Stomach (tissue), 9 donors: ENCODE data around the gene MCC. TPM values are rescaled to one million over a fixed set of nuclear protein-coding genes. Genes with fewer than 3 reads are reported as not detected.

Experiments
- DNase-seq, 2 donors: peaks; one replicate each; pipeline versions ENCODE4 v3.0.0 to v3.0.0-alpha.2; 2013 to 2019
- H3K27ac ChIP-seq, 5 donors: fragments of 200-600 bp in 4 of 5; sonication (generic) in 4 of 5; one replicate each; pipeline ENCODE4 v1.5.1; 2013 to 2019; ENCODE audit warnings: mild to moderate bottlenecking in 1 of 5, moderate library complexity in 1 of 5
- H3K27me3 ChIP-seq, 3 donors: fragments of 200-600 bp; sonication (generic); one replicate each; pipeline ENCODE4 v1.5.1; 2017 to 2019; ENCODE audit warnings: mixed run types in 1 of 3
- H3K36me3 ChIP-seq, 4 donors: fragments of 200-600 bp; sonication (generic); 1 replicate in 3 of 4; 2 replicates in 1 of 4; pipeline ENCODE4 v1.5.1; 2016 to 2019
- H3K4me1 ChIP-seq, 4 donors: fragments of 200-600 bp; sonication (generic); one replicate each; pipeline ENCODE4 v1.5.1; 2016 to 2019
- H3K4me3 ChIP-seq, 4 donors: fragments of 200-600 bp; sonication (generic) in 3 of 4; one replicate each; pipeline ENCODE4 v1.5.1; 2016 to 2019; ENCODE audit warnings: mild to moderate bottlenecking in 1 of 4
- H3K9me3 ChIP-seq, 4 donors: fragments of 200-600 bp; sonication (generic); one replicate each; pipeline ENCODE4 v1.5.1; 2016 to 2019
- EP300 ChIP-seq: sonication (generic); formaldehyde crosslinking; IDR thresholded peaks from one replicate; pipeline ENCODE4 v1.6.1; 2017; ENCODE audit warnings: antibody characterized with exemption
- POLR2A ChIP-seq, 4 donors: fragments of 450-650 bp; IDR thresholded peaks; one replicate each; pipeline ENCODE4 v1.6.1; 2016; ENCODE audit warnings: antibody characterized with exemption in 4 of 4, control low read depth in 2 of 4, mild to moderate bottlenecking in 1 of 4, moderate library complexity in 1 of 4
- POLR2AphosphoS5 ChIP-seq, 3 donors: sonication (generic); formaldehyde crosslinking; IDR thresholded peaks; one replicate each; pipeline ENCODE4 v1.6.1; 2016; ENCODE audit warnings: antibody characterized with exemption in 3 of 3
- WGBS, 5 donors: extraction: QIAGEN DNeasy Blood & Tissue Kit in 3 of 5; methylation state at CpG; one replicate each; pipeline versions ENCODE4 v1.1.5 to v1.1.7; 2013 to 2018; 5-methylcytosine and 5-hydroxymethylcytosine counted together
- intact Hi-C: fragments of 100-400 bp; cut with DNase I; formaldehyde crosslinking; loops from one replicate; pipeline ENCODE4 v1.15.1; 2023; ENCODE audit warnings: low total_unique reads
- polyA plus RNA-seq, 3 donors: library from polyadenylated mRNA; stranded (reverse); fragments of 200-250 nt; gene quantifications; one replicate each; pipeline ENCODE4 v1.2.3, GENCODE V29; 2013
- total RNA-seq, 5 donors: library from RNA; depleted of rRNA; stranded (reverse); fragments of >200 nt; gene quantifications; one replicate each; pipeline versions ENCODE4 v1.1.0 to v1.2.3, GENCODE V29; 2014 to 2016
- TF ChIP-seq, protein P1 (sequence below), 7 experiments: fragments of 450-650 bp in 4 of 7; fragments of 200-600 bp in 3 of 7; sonication (generic) in 3 of 7; IDR thresholded peaks; one replicate each; pipeline ENCODE4 v1.5.1; 2016 to 2019; ENCODE audit warnings: antibody characterized with exemption in 7 of 7, control low read depth in 2 of 7, mild to moderate bottlenecking in 1 of 7
- donor health status: healthy with polysubstance abuse.
- donor health status: Bipolar disorder and iron deficiency.
- donor health status: healthy.

The MCC gene
- total and polyA plus RNA-seq, 8 donors: 3.8 to 35.1 (median 8.9) TPM

DNA sequence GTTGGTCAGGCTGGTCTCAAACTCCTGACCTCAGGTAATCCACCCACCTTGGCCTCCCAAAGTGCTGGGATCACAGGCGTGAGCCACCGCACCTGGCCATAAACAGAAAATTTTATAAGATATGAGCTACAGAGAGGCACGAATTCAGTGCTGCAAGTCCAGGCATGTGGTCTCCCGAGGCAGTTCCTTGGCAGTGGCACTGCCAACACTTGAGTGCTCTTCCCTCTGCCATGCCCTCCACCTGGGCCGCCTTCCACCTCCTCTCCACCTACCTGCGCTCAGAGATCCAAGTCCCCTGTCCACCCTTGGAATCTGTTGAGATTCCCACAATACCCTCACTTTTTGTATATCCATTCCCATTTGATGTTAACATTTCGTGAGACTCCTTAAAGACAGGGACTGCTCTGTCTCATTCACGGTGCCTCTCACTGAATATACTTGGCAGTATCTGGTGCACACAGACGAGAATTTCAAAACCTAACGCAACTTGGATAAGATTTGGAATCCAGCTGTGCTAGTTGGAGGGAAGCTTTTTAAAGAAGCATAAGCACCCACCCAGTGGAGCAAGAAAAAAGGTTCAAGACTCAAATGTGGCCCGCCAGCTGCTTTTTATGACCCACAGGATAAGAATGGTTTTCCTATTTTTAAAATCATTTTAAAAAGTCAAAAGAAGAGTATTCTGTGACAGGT is 443.3 kb downstream of the MCC start:
- H3K4me1 ChIP-seq: peaks cover 0 to 14% (median 6%) of the 10 kb centered on the region in 4 donors
- no peak overlapping the region for H3K27ac ChIP-seq
- H3K27me3 ChIP-seq: no peaks in the 10 kb centered on the region
- H3K9me3 ChIP-seq: no peaks in the 10 kb centered on the region
- no peak for DNase-seq
- WGBS, 5 donors: 85 to 92% (median 89%) methylated on average over 11 of the region's 11 CpGs
- no peak for TF ChIP-seq EP300
- TF ChIP-seq, protein P1, sequence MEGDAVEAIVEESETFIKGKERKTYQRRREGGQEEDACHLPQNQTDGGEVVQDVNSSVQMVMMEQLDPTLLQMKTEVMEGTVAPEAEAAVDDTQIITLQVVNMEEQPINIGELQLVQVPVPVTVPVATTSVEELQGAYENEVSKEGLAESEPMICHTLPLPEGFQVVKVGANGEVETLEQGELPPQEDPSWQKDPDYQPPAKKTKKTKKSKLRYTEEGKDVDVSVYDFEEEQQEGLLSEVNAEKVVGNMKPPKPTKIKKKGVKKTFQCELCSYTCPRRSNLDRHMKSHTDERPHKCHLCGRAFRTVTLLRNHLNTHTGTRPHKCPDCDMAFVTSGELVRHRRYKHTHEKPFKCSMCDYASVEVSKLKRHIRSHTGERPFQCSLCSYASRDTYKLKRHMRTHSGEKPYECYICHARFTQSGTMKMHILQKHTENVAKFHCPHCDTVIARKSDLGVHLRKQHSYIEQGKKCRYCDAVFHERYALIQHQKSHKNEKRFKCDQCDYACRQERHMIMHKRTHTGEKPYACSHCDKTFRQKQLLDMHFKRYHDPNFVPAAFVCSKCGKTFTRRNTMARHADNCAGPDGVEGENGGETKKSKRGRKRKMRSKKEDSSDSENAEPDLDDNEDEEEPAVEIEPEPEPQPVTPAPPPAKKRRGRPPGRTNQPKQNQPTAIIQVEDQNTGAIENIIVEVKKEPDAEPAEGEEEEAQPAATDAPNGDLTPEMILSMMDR (IDR thresholded peaks at IDR 0.05): no peak
- no peak for TF ChIP-seq POLR2A (IDR thresholded peaks at IDR 0.05)
- no peak for TF ChIP-seq POLR2AphosphoS5 (IDR thresholded peaks at IDR 0.05)
- H3K4me3 ChIP-seq: no peak overlapping the region
- intact Hi-C loops: no loop called here
- H3K36me3 ChIP-seq: peaks cover 0 to 32% (median 22%) of the 10 kb centered on the region in 4 donors

DNA sequence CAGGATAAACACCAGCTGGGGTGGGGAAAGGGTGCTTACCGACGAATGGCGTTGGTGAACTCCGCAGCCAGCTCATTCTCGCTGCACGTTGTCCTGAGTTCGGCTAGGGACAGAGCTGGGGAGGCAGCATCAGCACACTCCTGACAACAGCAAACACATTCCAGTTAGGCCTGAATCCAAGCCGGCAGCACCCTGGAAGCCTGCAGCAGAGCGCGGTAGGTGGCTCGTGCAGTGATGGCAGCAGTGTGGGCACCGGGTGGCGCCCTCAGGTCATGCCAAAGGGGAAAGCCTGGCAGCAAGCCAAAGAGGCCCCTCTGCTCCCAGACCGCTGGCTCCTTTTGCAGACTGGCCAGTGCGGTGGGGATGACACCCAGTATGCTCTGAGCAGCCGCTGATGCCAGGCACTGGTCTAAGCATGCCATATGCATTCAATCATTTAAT is 444.7 kb downstream of the MCC start:
- Histone ChIP-seq H3K4me1 (peaks cover 0 to 14% (median 6%) of the 10 kb centered on the region in 4 donors), H3K27ac (peak overlapping the region in 1 of 5 donors; percentile 24), H3K9me3 (no peaks in the 10 kb centered on the region), H3K27me3 (no peaks in the 10 kb centered on the region), H3K4me3 (no peak overlapping the region), H3K36me3 (peaks cover 0 to 25% (median 15%) of the 10 kb centered on the region in 4 donors)
- intact Hi-C loops: no loop called here
- TF ChIP-seq, protein P1 (IDR thresholded peaks at IDR 0.05): no peak
- TF ChIP-seq POLR2A (IDR thresholded peaks at IDR 0.05): no peak
- no peak for TF ChIP-seq POLR2AphosphoS5 (IDR thresholded peaks at IDR 0.05)
- no peak for TF ChIP-seq EP300
- 62 to 74% (median 67%) methylated on average over 15 to 16 of the region's 16 CpGs for WGBS, 5 donors
- DNase-seq: no peak

DNA sequence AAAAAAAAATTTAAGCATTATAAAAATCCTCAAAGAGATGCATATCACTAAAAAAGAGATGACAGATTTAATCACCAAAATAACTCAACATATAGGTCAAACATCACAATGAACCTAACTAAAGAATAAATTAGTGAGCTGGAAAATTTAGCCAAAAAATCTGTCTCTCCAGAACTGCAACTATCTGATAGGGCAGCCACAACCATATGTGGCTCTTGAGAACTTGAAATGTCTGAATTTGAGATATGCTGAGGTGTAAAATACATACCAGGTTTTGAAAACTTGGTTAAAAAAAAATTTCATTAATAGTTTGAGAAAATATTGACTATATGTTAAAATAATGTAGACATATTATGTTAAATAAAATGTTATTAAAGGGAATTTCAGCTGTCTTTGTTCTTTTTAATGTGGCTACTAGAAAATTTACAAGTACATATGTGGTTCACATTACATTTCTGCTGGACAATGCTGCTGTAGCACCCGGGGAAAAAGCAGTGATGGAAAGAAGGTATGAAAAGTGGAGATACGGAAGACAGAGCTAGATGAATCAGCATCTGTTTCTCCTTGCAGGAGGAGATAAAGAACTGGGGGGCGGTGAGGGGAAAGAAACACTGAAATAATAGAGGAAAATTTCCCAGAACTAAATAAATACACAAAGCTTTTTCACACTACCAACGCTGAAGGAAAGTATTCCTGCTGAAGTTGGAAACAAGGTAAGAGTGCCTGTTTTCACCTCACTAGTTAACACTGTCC is 445.6 kb downstream of the MCC start:
- H3K27ac ChIP-seq: peak overlapping the region in 1 of 5 donors; percentile 24
- peaks cover 0 to 14% (median 6%) of the 10 kb centered on the region in 4 donors for H3K4me1 ChIP-seq
- no peak for DNase-seq
- WGBS, 5 donors: 69 to 83% (median 75%) methylated on average over 4 of the region's 4 CpGs
- intact Hi-C loops: no loop called here
- no peaks in the 10 kb centered on the region for H3K9me3 ChIP-seq
- TF ChIP-seq POLR2AphosphoS5 (IDR thresholded peaks at IDR 0.05) (no peak), EP300 (no peak), POLR2A (IDR thresholded peaks at IDR 0.05) (no peak)
- TF ChIP-seq, protein P1 (IDR thresholded peaks at IDR 0.05): no peak
- H3K36me3 ChIP-seq: peaks cover 0 to 21% (median 7%) of the 10 kb centered on the region in 4 donors
- no peaks in the 10 kb centered on the region for H3K27me3 ChIP-seq
- no peak overlapping the region for H3K4me3 ChIP-seq

DNA sequence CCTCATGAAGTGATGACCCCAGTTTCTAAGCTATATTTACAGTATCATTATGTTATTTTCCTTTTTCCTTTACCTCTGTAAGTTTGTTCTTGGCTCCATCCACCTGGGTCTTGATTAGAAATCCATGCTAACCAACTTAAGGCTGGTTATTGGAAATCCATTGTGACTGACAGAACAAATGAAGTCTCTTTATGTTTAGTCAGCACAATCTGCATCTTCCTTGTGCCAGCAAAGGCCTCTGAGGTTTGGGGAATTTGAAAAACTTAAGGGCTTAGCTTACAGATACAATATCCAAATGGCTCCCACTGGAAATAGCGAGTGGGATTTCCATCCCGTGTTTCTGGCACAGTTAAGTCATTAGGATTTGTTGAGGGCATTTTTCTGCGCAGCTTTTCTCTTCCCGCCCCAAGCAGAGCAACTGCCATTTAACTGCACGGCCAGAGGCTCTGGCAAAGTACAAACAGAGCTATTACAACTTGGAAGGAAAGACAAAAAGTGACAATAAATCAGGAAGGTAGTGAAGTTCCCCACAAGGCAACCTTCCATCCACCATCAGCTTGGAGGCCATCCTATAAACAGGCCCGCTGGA is 447.5 kb downstream of the MCC start:
- intact Hi-C loops: no loop called here
- Histone ChIP-seq H3K4me3 (no peak overlapping the region), H3K27ac (no peak overlapping the region)

More for the DNA sequence above, 447.5 kb downstream of the MCC start:
- peaks cover 0 to 14% (median 6%) of the 10 kb centered on the region in 4 donors for H3K4me1 ChIP-seq
- H3K27me3 ChIP-seq: no peaks in the 10 kb centered on the region
- H3K36me3 ChIP-seq: peaks cover 0 to 18% (median 8%) of the 10 kb centered on the region in 4 donors
- no peaks in the 10 kb centered on the region for H3K9me3 ChIP-seq
- no peak for TF ChIP-seq POLR2AphosphoS5 (IDR thresholded peaks at IDR 0.05)
- TF ChIP-seq EP300: no peak
- no peak for TF ChIP-seq POLR2A (IDR thresholded peaks at IDR 0.05)
- TF ChIP-seq, protein P1 (IDR thresholded peaks at IDR 0.05): no peak
- WGBS, 5 donors: 75 to 89% (median 89%) methylated on average over 6 of the region's 6 CpGs
- DNase-seq: no peak
